ENCODE measurements around the gene YWHAG. TPM values are rescaled to one million over a fixed set of nuclear protein-coding genes. Genes with fewer than 3 reads are reported as not detected.

YWHAG gene
- total and polyA plus RNA-seq, 12 donors = 63.7 to 262 (median 205) TPM

GRCh38 chr7:76386691-76387260 is 28.0 kb upstream of the YWHAG start:
- Histone ChIP-seq H3K4me1 (peaks cover 0 to 18% (median 3%) of the 10 kb centered on the region in 9 donors), H3K27me3 (no peaks in the 10 kb centered on the region), H3K4me3 (no peak overlapping the region), H3K9me3 (no peaks in the 10 kb centered on the region), H3K27ac (no peak overlapping the region), H3K36me3 (no peaks in the 10 kb centered on the region)
- intact Hi-C loops (cut with DNase I) = no loop called here
- 84 to 85% methylated on average over 11 of the region's 11 CpGs for WGBS, 2 donors
- DNase-seq (no peak), ATAC-seq (no peak)
- TF ChIP-seq CTCF (IDR thresholded peaks at IDR 0.05) = no peak

- H3K36me3 ChIP-seq = no peaks in the 10 kb centered on the region
- H3K4me1 ChIP-seq = peaks cover 11 to 30% (median 20%) of the 10 kb centered on the region in 9 donors
- H3K9me3 ChIP-seq = no peaks in the 10 kb centered on the region
- H3K4me3 ChIP-seq = no peak overlapping the region
- no peak for ATAC-seq
- H3K27me3 ChIP-seq = no peaks in the 10 kb centered on the region
- peak in 4 of 9 donors; percentile 10 to 23 (median 12) for TF ChIP-seq CTCF (IDR thresholded peaks at IDR 0.05)
- intact Hi-C loops (cut with DNase I) = no loop called here
- WGBS, 2 donors = 63 to 65% methylated on average over 13 of the region's 13 CpGs
- H3K27ac ChIP-seq = peak overlapping the region in 2 of 10 donors; percentile 17 to 48
- no peak for DNase-seq
These were observed 24.5 kb upstream of the YWHAG start for GRCh38 chr7:76383089-76383944.

- intact Hi-C loops (cut with DNase I) = no loop called here
- ATAC-seq (no peak), DNase-seq (no peak)
- Histone ChIP-seq H3K9me3 (no peaks in the 10 kb centered on the region), H3K4me3 (no peak overlapping the region), H3K27me3 (no peaks in the 10 kb centered on the region), H3K27ac (peak overlapping the region in 1 of 10 donors; percentile 99), H3K36me3 (no peaks in the 10 kb centered on the region), H3K4me1 (peaks cover 11 to 45% (median 32%) of the 10 kb centered on the region in 9 donors)
- TF ChIP-seq CTCF (IDR thresholded peaks at IDR 0.05) = no peak
- 94 to 96% methylated on average over 7 of the region's 7 CpGs for WGBS, 2 donors
These were observed 23.0 kb upstream of the YWHAG start for GRCh38 chr7:76381814-76382213.

- H3K27me3 ChIP-seq = no peaks in the 10 kb centered on the region
- no peaks in the 10 kb centered on the region for H3K36me3 ChIP-seq
- intact Hi-C loops (cut with DNase I) = no loop called here
- WGBS, 2 donors = 34 to 41% methylated on average over 7 of the region's 7 CpGs
- ATAC-seq (no peak), DNase-seq (no peak)
- peak overlapping the region in 8 of 10 donors; percentile 7 to 50 (median 48) for H3K4me3 ChIP-seq
- peaks cover 11 to 45% (median 32%) of the 10 kb centered on the region in 9 donors for H3K4me1 ChIP-seq
- no peak for TF ChIP-seq CTCF (IDR thresholded peaks at IDR 0.05)
- H3K9me3 ChIP-seq = no peaks in the 10 kb centered on the region
- H3K27ac ChIP-seq = peak overlapping the region; percentile 66 to 99 (median 95)
These were observed 21.8 kb upstream of the YWHAG start for GRCh38 chr7:76380623-76380966.
